HAP-1 (cell line): ENCODE data around the gene MICB.
"Not testable (repeated sequence)": the region's sequence is repeated elsewhere in the genome, so short reads cannot be mapped to it uniquely, and the experiment has no call there.

Source experiments
- DNase-seq, 2 experiments: peaks; one replicate each; pipeline ENCODE4 v3.0.0-alpha.2; 2016 to 2020; ENCODE audit warnings: low spot score in 2 of 2
- H3K27me3 ChIP-seq: fragments of 250-450 bp; sonication (Bioruptor Pico); 2 replicates; pipeline ENCODE4 v1.5.1; 2020; ENCODE audit warnings: low read depth, mild to moderate bottlenecking, moderate library complexity
- H3K36me3 ChIP-seq: fragments of 250-450 bp; sonication (Bioruptor Pico); replicated peaks from 2 replicates; pipeline ENCODE4 v1.5.1; 2020; ENCODE audit warnings: mild to moderate bottlenecking
- H3K4me1 ChIP-seq: fragments of 250-450 bp; sonication (Bioruptor Pico); 2 replicates; pipeline ENCODE4 v1.5.1; 2020; ENCODE audit warnings: mild to moderate bottlenecking
- H3K4me3 ChIP-seq: fragments of 250-450 bp; sonication (Bioruptor Pico); 2 replicates; pipeline ENCODE4 v1.5.1; 2020; ENCODE audit warnings: mild to moderate bottlenecking, moderate library complexity
- H3K9me3 ChIP-seq: fragments of 250-450 bp; sonication (Bioruptor Pico); 2 replicates; pipeline ENCODE4 v1.5.1; 2020; ENCODE audit warnings: mild to moderate bottlenecking, moderate library complexity
- in situ Hi-C: fragments of 300-500 bp; cut with MboI; formaldehyde crosslinking; loops from 3 replicates; pipeline ENCODE4 v1.14.3; 2020; ENCODE audit warnings: low sequenced_read_pairs, inconsistent platforms, mixed read lengths

MICB gene

GRCh38 chr6:31497531-31498476 lies at the start of gene MICB:
MICB (plus strand) TSS chr6:31498145; CDS start chr6:31498194, 49 bp downstream.
- DNase-seq: peak; percentile 92
- in situ Hi-C loops: no loop called here

DNA sequence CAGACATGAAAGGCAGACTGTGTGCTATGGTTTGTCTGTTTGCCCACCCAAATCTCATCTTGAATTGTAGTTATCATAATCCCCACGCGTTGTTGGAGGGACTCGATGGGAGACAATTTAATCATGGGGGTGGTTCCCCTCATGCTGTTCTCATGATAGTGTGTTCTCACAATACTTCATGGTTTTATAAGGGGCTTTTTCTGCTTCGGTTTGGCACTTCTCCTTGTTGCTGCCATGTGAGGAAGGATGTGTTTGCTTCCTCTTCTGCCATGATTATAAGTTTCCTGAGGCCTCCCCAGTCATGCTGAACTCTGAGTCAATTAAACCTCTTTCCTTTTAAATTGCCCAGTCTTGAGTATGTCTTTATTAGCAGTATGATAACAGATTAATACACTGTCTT lies 47.2 kb upstream of the MICB start:
- no peaks in the 10 kb centered on the region for H3K4me1 ChIP-seq
- H3K9me3 ChIP-seq: no peaks in the 10 kb centered on the region
- no peaks in the 10 kb centered on the region for H3K27me3 ChIP-seq
- in situ Hi-C loops: no loop called here
- no peak for DNase-seq
- H3K4me3 ChIP-seq: no peak overlapping the region
- no peaks in the 10 kb centered on the region for H3K36me3 ChIP-seq

More at GRCh38 chr6:31497531-31498476, at the start of gene MICB:
- H3K36me3 ChIP-seq: no peaks in the 10 kb centered on the region
- no peaks in the 10 kb centered on the region for H3K27me3 ChIP-seq
- peak within 1 kb of the TSS; percentile 46 for H3K4me3 ChIP-seq
- no peaks in the 10 kb centered on the region for H3K9me3 ChIP-seq
- peaks cover 21% of the 10 kb centered on the region for H3K4me1 ChIP-seq

- in situ Hi-C loops: no loop called here
These were observed 45.1 kb upstream of the MICB start for GRCh38 chr6:31452859-31453258.

GRCh38 chr6:31453259-31453658 lies 44.7 kb upstream of the MICB start:
- in situ Hi-C loops: no loop called here
- Histone ChIP-seq H3K4me1 (no peaks in the 10 kb centered on the region), H3K27me3 (no peaks in the 10 kb centered on the region; the same call in 1 of the 2 replicates), H3K36me3 (no peaks in the 10 kb centered on the region), H3K9me3 (no peaks in the 10 kb centered on the region), H3K4me3 (no peak overlapping the region)
- DNase-seq: no peak

More at GRCh38 chr6:31452859-31453258, 45.1 kb upstream of the MICB start:
- Histone ChIP-seq H3K4me3 (no peak overlapping the region), H3K27me3 (no peaks in the 10 kb centered on the region; the same call in 1 of the 2 replicates), H3K4me1 (no peaks in the 10 kb centered on the region), H3K36me3 (no peaks in the 10 kb centered on the region), H3K9me3 (no peaks in the 10 kb centered on the region)
- DNase-seq: no peak

DNA sequence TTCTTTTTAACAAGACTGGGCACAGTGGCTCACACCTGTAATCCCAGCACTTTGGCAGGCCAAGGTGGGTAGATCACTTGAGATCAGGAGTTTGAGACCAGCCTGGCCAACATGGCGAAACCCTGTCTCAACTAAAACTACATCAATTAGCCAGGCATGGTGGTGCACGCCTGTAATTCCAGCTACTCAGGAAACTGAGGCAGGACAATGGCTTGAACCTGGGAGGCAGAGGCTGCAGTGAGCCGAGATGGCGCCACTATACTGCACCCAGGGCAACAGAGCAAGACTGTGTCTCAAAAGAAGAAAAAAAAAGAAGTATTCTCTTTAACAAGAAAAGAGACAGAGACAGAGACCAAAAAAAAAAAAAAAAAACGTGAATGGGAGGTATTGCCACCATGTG lies 38.1 kb upstream of the MICB start:
- H3K4me3 ChIP-seq, DNase-seq, H3K9me3 ChIP-seq, H3K4me1 ChIP-seq, in situ Hi-C loops, H3K27me3 ChIP-seq, H3K36me3 ChIP-seq: not testable (repeated sequence)

DNA sequence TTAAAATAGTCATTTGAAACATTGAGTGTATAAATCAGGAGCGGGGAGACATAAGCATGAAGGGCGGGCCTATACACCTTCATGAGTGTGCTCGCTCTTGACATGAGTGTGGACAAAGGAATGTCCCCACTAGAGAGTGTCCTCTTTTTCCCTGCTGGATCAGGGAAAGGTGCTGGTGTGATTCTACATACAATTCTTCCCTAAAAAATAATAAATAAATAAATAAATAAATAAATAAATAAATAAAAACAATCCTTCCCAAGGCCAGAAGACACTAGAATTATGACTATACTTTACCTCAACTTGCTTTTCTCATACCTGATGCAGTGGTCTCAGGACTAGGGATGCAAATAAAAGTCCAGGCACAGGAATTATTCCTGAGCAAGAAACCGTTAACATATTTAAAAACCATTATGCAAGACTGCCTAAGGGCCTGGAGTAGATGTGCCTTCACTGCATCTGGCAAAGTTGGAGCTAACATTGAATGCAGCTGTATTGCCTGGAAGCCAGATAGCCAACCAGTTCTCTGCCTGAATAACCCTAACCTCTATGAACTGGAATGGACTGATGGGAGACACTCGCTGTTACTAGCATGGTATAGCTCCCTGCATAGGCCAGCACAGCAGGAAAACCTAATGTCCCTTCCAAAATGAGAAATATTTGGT lies 37.5 kb upstream of the MICB start:
- H3K9me3 ChIP-seq: no peaks in the 10 kb centered on the region
- H3K36me3 ChIP-seq: no peaks in the 10 kb centered on the region
- in situ Hi-C loops: no loop called here
- H3K4me3 ChIP-seq: no peak overlapping the region
- no peaks in the 10 kb centered on the region; the same call in 1 of the 2 replicates for H3K27me3 ChIP-seq
- DNase-seq: no peak
- peaks cover 5% of the 10 kb centered on the region; the same call in 1 of the 2 replicates for H3K4me1 ChIP-seq

GRCh38 chr6:31462026-31462963 lies 35.6 kb upstream of the MICB start:
- Histone ChIP-seq H3K9me3 (no peaks in the 10 kb centered on the region), H3K27me3 (no peaks in the 10 kb centered on the region), H3K4me1 (peaks cover 5% of the 10 kb centered on the region; the same call in 1 of the 2 replicates), H3K36me3 (no peaks in the 10 kb centered on the region), H3K4me3 (no peak overlapping the region)
- peak in 1 of 2 experiments; percentile 9 for DNase-seq
- in situ Hi-C loops: no loop called here

DNA sequence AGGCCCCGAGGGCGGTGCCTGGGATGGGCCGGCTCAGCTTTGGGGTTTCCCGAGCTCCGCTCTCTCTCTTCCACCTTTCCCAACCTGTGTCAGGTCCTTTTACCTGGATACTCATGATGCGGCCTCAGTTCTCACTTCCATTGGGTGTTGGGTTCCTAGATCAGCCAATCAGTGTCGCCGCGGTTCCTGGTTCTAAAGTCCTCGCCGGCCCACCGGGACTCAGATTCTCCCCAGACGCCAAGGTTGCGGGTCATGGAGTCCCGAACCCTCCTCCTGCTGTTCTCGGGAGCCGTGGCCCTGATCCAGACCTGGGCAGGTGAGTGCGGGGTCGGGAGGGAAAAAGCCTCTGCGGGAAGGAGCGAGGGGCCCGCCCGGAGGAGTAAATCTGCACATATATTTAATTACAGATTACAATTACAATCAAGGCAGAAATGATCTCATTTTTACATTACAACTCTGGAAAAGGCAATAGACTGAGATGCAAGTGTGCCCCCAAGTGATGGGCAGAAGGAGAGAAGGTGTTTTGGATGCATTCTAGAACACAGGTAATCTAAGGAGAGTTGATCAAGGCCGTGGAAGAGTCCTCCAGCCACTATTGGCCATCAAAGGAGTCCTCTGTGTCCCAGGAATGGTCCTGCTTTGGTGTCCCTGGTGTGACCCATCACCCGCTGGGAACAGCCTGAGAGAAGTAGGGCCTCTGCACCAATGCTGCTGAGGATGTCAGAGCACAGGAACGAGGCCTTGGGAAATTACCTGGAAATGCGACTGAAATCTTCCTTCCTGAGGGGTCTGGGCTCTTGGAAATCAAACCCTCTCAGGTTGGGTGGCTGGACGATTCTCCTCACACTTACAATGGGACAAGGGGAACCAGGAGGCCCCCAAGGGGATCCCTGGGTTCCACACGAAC lies 34.7 kb upstream of the MICB start:
- Histone ChIP-seq H3K9me3 (no peaks in the 10 kb centered on the region), H3K4me1 (peaks cover 5% of the 10 kb centered on the region; the same call in 1 of the 2 replicates), H3K27me3 (no peaks in the 10 kb centered on the region), H3K36me3 (no peaks in the 10 kb centered on the region), H3K4me3 (no peak overlapping the region)
- in situ Hi-C loops: no loop called here
- peak in 1 of 2 experiments; percentile 49 for DNase-seq

DNA sequence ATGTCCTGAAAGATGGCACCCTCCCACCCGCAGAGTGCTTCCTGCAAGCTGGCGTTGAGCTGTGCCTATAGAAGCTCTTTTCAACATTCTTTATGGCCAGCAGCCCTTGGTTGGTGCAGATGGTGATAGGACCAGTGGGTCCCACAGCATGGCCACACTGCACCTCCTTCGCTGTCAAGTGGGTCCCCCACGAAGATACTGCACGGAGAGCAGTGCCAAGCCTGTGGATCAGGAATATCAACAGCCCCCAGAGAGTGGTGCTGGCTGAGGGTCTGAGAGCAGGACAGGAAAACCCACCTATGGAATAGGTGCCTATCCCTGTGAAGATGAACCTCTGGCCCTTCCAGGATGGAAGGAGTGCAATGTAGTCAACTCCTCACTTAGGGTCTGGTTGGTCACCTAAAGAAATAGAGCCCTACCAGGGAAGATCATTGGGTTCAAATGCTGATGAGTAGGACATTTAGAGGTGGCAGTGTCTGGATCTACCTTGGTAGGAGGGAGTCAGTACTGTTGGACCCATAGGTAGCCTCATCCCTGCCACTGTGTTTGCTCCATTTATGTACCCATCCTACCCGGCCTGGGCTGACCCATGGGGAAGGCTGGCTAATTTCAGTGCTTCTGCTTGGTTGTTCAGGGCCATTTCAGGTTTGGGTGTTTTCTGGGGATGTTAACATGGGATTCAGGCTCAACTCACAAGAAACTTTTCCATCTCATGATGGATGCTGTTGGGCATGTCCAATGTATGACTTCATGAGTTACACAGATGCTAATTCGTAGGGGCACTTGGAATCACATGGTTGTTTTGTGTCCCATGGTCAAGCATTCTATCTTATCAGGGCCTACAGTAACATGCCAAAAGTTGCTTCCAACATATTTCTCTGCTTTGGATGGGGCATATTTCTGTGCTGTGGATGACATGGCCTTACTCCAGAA lies 33.4 kb upstream of the MICB start:
- Histone ChIP-seq H3K4me3 (no peak overlapping the region), H3K4me1 (peaks cover 5% of the 10 kb centered on the region; the same call in 1 of the 2 replicates), H3K36me3 (no peaks in the 10 kb centered on the region), H3K9me3 (no peaks in the 10 kb centered on the region), H3K27me3 (no peaks in the 10 kb centered on the region)
- DNase-seq: no peak
- in situ Hi-C loops: no loop called here

- in situ Hi-C loops: no loop called here
- Histone ChIP-seq H3K4me1 (peaks cover 5% of the 10 kb centered on the region; the same call in 1 of the 2 replicates), H3K9me3 (no peaks in the 10 kb centered on the region), H3K36me3 (no peaks in the 10 kb centered on the region), H3K4me3 (no peak overlapping the region), H3K27me3 (no peaks in the 10 kb centered on the region)
- DNase-seq: no peak
These were observed 32.8 kb upstream of the MICB start for GRCh38 chr6:31465185-31465536.

- Histone ChIP-seq H3K36me3 (no peaks in the 10 kb centered on the region), H3K27me3 (no peaks in the 10 kb centered on the region), H3K4me3 (no peak overlapping the region), H3K4me1 (peaks cover 5% of the 10 kb centered on the region; the same call in 1 of the 2 replicates), H3K9me3 (no peaks in the 10 kb centered on the region)
- in situ Hi-C loops: no loop called here
- no peak for DNase-seq
These were observed 32.2 kb upstream of the MICB start for GRCh38 chr6:31465718-31466117.

GRCh38 chr6:31466466-31466865 lies 31.5 kb upstream of the MICB start:
- Histone ChIP-seq H3K27me3 (no peaks in the 10 kb centered on the region), H3K9me3 (no peaks in the 10 kb centered on the region), H3K4me1 (peaks cover 5% of the 10 kb centered on the region; the same call in 1 of the 2 replicates), H3K4me3 (no peak overlapping the region), H3K36me3 (no peaks in the 10 kb centered on the region)
- DNase-seq: no peak
- in situ Hi-C loops: no loop called here
